Activated CD4-positive, alpha-beta T cell treated with anti-CD3 and anti-CD28 coated beads, Interleukin-2, Interleukin-4, amounts not matched to agents 100 ng/mL and 50 ng/mL, durations not matched to agents 16 hours and 8 hours (primary cell): ENCODE data around the gene DHX16.
A peak's percentile ranks its signal among the peaks of the same experiment; 100 is the strongest.

Experiments used
- DNase-seq: peaks from one replicate; pipeline ENCODE4 v3.0.0-alpha.2; 2020; ENCODE audit warnings: low spot score

The DHX16 gene

GRCh38 chr6:30626484-30627366 lies 46.1 kb downstream of the DHX16 start, which contains the start of gene ATAT1:
Gene ATAT1, plus strand, starts transcription at chr6:30626874.
- DNase-seq: peak; percentile 88

DNA sequence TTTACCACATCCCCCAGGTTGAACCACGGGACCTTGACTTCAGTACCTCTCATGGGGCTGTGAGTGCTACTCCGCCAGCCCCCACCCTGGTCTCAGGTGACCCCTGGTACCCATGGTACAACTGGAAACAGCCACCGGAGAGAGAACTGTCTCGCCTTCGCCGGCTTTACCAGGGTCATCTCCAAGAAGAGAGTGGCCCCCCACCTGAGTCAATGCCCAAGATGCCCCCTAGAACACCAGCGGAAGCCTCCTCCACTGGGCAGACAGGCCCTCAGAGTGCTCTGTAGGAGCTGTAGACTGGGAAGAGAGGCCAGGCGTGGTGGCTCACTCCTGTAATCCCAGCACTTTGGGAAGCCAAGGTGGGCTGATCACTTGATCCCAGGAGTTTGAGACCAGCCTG lies 47.3 kb downstream of the DHX16 start:
- no peak for DNase-seq

DNA sequence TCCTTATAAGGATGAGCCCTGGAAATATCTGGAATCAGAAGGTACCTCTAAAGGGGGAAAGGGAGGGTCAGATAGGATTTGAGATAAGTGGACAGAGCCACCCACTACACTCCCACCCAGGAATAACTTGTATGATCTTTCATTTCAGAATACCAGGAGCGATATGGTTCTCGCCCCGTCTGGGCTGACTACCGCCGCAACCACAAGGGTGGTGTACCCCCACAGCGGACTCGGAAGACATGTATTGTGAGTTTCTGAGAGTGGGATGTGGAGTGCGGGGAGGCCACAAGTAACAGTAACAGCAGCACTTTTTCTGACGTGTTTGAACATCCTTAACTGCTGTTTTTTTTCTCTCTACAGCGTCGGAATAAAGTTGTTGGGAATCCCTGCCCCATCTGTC lies 53.2 kb downstream of the DHX16 start:
- no peak for DNase-seq

DNA sequence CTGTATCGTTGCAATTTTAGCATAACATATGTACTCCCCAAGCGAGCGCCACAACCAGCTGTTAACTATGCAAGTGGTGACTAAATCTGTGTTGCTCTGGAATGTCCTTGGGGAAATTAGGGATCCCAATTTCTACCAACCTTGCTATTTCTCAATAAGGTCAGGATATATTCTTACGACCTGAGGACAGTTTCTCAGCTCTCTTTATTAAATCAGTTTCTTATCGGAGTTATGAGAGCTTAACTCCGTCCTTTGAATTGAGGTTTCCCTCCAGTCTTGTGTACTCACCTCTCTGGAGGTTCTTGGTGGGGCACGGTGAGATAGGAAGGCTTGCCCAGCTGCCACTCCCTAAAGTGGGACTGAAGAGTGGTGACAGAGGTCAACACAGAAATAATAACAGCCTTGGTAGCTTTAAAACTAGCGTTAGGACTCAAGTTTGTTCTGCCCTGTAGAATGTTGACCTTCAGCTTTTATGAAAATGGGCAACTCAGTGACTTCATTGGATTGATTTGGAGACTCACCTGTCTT lies 54.5 kb downstream of the DHX16 start:
- DNase-seq: no peak

DNA sequence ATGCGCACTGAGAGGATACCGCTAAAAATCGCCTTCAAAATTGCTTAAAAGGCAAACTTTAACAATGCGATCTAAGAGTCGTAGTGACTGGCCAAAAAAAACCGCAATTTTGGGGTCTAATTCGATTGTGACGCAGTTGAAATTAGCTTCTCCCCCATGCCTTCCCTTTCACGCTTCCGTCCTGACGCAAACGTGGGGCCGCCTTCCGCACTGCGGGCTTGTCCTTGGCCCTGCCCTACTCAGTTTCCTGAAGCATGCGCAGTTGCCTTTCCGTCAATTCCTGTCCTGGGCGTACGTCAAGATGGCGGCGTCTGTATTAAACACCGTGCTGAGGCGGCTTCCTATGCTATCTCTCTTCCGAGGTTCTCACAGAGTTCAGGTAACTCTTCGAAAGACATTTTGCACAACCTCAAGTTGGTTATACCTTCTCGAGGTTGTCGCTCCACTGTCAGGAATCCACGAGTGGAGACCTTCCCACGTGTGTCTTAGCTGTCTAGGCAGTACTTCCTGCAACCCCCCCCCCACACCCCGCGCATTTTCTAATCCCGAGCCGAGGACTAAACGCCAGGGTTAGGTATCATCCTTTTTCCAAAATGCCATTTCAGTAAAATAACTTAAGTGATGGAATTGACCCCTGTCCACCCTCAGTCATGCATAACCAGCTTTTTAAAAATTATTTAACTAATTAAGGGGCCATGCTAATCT lies 55.1 kb downstream of the DHX16 start, which contains the start of gene MRPS18B:
Gene MRPS18B (plus strand): TSS at position 276 of the 705 bp plus-strand sequence. CDS start 26 bp downstream, at position 302.
- DNase-seq: peak; percentile 98

DNA sequence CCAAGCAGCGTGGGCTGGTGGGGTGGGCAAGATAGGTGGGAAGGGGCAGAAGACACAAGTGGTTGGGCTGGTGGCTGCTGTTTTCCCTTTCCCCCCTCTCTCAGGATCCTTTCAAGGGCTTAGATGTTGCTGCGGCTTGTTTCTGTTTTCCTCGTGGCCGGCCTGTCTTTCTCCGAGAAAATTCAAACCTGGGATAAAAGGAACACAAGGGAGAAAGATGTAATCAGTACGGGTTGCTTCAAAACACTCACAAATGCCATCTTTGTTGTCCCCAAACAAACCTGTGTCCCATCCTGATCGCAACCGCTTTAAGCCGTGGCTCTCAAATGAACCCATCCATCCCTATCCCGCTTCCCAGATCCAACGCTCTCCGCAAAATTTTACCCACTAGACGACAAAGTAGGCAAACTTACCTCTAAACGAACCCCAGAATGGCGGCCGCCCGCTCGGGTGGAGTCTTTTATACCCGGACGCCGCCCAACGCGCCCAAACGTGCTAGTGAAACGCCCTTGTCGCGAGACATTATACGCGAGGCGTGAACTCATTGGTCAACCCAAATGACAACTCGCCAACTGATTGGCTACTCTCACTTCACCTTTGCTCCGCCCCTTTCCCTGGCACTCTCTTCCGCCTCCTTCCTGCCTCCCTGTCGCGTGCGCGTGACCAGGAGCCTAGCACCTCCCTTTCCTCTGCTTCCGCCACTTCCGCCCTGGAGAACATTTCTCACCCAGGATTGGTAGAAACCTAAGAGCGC lies 55.8 kb downstream of the DHX16 start, which contains the start of gene PPP1R10:
Gene PPP1R10 (minus strand): TSS at position 433 of the 754 bp plus-strand sequence. CDS start 7,299 bp downstream, outside the sequence.
- peak; percentile 100 for DNase-seq

DNA sequence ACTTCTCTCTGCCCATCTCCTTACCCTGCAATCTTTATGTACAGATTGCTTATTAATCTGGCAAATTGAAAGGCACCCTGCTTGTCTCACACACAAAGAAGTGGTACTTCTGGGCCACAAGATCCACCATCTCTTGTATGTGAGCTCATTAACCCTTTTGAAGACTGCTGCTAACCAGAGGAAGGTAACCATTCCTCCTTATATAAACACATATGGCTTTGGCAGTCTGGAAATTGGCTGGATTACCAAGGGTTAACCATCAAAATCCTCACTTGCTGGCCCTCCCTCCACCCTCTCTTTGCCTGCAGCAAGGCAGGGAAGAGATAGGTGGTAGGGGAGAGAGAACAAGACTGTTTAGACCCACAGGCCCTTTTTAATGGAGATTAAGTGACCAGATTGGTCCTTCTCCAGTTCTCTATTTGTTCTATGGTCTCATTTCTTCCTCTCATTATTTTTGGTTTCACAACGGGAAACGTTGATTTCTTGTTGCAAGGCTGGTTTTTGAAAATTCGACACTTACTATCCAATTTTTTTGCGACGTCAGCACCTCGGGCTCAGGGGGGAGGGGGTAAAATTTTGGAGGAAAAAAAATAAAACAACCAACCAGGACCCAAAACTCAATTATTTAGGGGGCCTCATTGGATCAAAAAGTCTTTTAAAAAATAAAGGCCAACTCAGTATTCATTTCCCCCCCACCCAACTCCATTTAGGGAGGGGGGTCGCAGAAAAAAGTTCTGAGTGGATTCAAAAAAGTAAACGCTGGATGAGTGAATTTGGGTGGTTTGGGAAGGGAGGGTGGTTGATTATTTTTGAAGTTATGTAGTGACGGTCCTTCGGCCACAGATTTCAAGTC lies 56.6 kb downstream of the DHX16 start:
- DNase-seq: peak; percentile 40

- DNase-seq: peak; percentile 63
Measured at GRCh38 chr6:30615219-30615957, 57.4 kb downstream of the DHX16 start.

- DNase-seq: peak; percentile 94
Measured at GRCh38 chr6:30614843-30615218, 58.0 kb downstream of the DHX16 start.

- no peak for DNase-seq
Measured at GRCh38 chr6:30614044-30614842, 58.6 kb downstream of the DHX16 start.

- DNase-seq: no peak
Measured at GRCh38 chr6:30613251-30614043, 59.4 kb downstream of the DHX16 start.

DNA sequence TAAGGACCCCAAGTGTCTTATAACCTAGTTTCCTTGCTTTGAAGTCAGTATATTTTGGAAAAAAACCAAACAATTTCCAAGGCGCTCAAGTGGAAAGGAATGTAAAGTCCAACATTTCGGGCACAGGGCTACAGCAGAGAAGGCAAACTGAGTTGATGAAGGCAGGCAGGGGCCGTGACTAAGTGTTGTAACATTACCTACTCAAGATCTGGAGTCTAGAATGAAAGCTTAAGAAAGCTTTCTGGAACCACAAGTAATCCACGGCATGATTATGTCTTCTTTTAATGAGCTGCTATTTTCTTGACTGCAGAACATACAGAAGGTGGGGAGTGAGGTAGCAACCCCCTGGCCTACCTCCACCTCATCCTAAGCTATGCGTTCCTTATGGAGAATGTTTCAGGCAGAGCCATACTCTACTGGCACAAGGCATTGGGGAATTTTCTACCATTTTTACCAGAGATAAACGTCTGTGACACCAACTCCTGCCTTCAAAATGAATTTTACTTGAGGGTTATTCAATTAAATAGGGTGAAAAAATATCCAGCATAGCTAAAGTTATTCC lies 60.0 kb downstream of the DHX16 start:
- no peak for DNase-seq

DNA sequence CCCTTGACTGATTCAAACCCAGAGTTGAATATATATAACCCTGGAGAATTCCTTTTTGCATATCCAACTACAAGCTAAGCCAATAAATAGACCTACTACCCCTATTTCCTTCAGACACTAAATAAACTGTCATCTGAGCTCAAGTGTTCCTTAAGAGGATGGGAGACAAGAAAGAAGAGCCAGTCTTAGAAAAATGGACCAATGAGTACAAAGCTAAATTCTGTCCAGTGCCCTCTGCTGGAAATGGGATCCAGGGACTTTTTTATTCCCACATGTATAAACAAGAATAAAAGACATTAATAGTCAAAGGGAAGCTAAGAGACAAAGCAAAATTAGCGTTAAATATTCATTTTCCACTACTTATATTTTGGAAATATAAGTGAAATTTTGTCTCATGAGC lies 60.6 kb downstream of the DHX16 start:
- DNase-seq: no peak

GRCh38 chr6:30611856-30612194 lies 61.0 kb downstream of the DHX16 start:
- DNase-seq: no peak

GRCh38 chr6:30611150-30611855 lies 61.5 kb downstream of the DHX16 start:
- no peak for DNase-seq

DNA sequence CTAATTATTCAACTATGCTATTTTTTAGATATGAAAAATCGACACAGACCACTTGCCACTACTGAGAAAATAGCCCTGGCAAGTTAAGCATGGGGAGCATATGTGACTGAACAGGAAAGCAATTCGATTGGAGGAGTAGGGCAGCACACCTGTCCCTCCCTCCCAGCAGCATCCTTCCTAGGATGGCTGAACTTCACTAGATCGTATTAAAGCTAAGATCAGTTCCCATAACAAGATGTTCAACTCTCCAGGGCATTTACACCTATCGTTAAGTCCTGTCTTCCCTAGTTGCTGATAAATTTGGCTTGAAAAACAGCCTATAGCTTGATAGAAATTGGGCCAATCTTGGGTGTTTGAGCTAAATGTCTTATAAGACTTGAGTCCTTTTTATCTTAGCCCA lies 62.7 kb downstream of the DHX16 start:
- DNase-seq: no peak

DNA sequence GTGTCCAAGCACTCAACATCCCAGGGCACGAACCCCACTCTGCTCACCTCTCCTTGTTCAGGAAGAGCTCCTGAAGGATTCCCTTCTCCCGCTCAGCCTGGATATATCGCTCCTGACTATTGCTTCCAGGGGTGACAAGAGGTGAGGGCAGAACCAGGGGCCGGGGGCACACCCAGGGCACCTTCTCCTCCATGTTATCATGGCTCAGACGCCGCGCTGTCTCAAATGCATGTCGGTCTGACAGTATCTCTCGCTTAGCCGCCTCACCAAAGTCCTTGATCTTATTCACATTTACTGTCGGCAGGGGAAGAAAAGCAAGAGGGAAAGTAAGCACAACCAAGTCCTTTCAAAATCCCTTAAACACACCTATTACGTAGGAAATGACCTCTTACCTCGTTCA lies 68.8 kb downstream of the DHX16 start:
- no peak for DNase-seq
